AG09319 (cell line): ENCODE data around the gene EPHA5.
"Not testable (repeated sequence)": the region's sequence is repeated elsewhere in the genome, so short reads cannot be mapped to it uniquely, and the experiment has no call there.

Source experiments
- DNase-seq: peaks from one replicate; pipeline ENCODE4 v3.0.0-alpha.2; 2010; ENCODE audit warnings: low read depth; ENCODE audit errors: extremely low read depth
- CTCF ChIP-seq: IDR thresholded peaks from 2 replicates; pipeline ENCODE4 v1.5.1; 2011; ENCODE audit warnings: low read depth, mild to moderate bottlenecking, inconsistent platforms, low read length, moderate library complexity

Gene EPHA5

GRCh38 chr4:65310586-65310985 lies 359.7 kb downstream of the EPHA5 start:
- DNase-seq = no peak
- no peak for TF ChIP-seq CTCF

GRCh38 chr4:65308626-65309025 lies 361.7 kb downstream of the EPHA5 start:
- not testable (repeated sequence) for DNase-seq

GRCh38 chr4:65302145-65302544 lies 368.1 kb downstream of the EPHA5 start:
- no peak for TF ChIP-seq CTCF
- DNase-seq = no peak

- TF ChIP-seq CTCF = no peak
- DNase-seq = no peak
These were observed 374.0 kb downstream of the EPHA5 start for GRCh38 chr4:65296246-65296645.

- no peak for TF ChIP-seq CTCF
- DNase-seq = no peak
These were observed 383.2 kb downstream of the EPHA5 start for GRCh38 chr4:65287071-65287470.
